NCI-H1048 (cell line): ENCODE data around the gene PANX2.
"Not testable (repeated sequence)": the region's sequence is repeated elsewhere in the genome, so short reads cannot be mapped to it uniquely, and the experiment has no call there.

ENCODE experiments used
- DNase-seq: peaks from one replicate; lab custom pipeline; 2025; lab: John Stamatoyannopoulos, UW

Gene PANX2

GRCh38 chr22:50199829-50200460 lies 29.4 kb downstream of the PANX2 start:
- DNase-seq = no peak

GRCh38 chr22:50200461-50201190 lies 30.1 kb downstream of the PANX2 start, which contains the start of gene SELENOO:
SELENOO (plus strand) TSS chr22:50201011; CDS start chr22:50201037, 26 bp downstream.
- peak; percentile 38 for DNase-seq

- no peak for DNase-seq
Measured at GRCh38 chr22:50201191-50202129, 30.9 kb downstream of the PANX2 start.

DNA sequence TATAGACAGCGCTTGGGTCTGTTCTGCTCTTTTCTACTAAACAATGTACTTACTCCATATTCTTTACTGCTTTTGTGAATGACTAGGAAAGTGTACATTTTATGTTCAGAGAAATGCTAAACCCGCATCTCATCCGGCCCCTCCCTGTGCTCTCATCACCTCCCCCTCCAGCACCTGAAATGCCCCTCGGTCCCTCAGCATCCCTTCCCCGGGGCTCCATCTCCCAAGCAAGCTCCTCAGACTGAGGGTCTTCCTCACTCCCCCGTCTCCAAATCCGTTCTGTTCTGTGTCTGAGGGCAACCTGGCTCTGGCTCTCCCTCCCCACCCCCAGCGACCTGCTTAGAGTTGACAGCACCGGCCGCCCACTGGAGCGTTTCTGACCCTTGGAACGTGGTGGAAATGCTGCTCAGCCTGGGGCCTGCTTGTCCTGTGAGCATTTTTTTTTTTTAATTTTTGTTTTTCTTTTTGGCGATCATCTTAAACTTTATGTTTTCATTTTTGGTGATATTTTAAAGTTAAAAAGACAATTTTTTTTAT lies 31.7 kb downstream of the PANX2 start:
- DNase-seq = no peak

GRCh38 chr22:50203288-50203687 lies 32.8 kb downstream of the PANX2 start:
- no peak for DNase-seq

DNA sequence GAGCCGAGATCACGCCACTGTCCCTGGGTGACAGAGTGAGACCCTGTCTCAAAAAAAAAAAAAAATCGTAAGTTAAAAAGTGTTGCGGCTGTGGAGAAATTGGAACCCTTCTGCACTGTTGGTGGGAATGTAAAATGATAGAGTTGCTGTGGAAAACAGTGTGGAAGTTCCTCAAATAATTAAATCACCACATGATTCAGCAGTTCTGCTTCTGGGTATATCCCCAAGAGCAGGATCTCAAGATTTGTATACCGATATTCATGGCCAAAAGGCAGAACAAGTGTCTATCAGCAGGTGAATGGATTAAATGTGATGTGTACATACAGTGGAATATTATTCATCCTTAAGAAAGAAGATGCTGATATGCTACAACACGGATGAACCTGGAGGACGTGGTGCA lies 34.0 kb downstream of the PANX2 start:
- DNase-seq = no peak

- not testable (repeated sequence) for DNase-seq
Measured at GRCh38 chr22:50204998-50205397, 34.5 kb downstream of the PANX2 start.

GRCh38 chr22:50205781-50206569 lies 35.4 kb downstream of the PANX2 start:
- no peak for DNase-seq

DNA sequence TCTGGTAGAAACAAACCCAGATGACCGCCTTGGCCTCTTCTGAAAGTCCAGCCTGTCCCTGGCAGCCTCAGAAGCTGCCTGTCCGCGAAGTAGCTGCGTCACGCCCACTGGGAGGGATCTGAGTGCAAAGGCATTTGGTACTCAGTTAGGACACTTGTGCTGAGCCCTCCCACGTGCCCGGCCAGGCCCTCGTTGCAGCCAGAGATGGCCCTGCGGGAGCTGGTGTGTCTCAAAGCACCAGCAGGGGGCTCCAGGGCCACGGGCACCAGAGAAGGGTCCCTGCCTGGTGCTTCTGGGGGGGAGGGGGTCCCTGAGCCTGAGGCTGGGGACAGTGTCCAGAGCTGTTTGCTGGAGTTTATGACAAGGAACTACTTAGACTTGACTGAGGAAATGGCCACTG lies 36.1 kb downstream of the PANX2 start:
- no peak for DNase-seq

- no peak for DNase-seq
Measured at GRCh38 chr22:50207383-50208140, 37.0 kb downstream of the PANX2 start.

- no peak for DNase-seq
Measured at GRCh38 chr22:50208430-50208938, 38.0 kb downstream of the PANX2 start.

DNA sequence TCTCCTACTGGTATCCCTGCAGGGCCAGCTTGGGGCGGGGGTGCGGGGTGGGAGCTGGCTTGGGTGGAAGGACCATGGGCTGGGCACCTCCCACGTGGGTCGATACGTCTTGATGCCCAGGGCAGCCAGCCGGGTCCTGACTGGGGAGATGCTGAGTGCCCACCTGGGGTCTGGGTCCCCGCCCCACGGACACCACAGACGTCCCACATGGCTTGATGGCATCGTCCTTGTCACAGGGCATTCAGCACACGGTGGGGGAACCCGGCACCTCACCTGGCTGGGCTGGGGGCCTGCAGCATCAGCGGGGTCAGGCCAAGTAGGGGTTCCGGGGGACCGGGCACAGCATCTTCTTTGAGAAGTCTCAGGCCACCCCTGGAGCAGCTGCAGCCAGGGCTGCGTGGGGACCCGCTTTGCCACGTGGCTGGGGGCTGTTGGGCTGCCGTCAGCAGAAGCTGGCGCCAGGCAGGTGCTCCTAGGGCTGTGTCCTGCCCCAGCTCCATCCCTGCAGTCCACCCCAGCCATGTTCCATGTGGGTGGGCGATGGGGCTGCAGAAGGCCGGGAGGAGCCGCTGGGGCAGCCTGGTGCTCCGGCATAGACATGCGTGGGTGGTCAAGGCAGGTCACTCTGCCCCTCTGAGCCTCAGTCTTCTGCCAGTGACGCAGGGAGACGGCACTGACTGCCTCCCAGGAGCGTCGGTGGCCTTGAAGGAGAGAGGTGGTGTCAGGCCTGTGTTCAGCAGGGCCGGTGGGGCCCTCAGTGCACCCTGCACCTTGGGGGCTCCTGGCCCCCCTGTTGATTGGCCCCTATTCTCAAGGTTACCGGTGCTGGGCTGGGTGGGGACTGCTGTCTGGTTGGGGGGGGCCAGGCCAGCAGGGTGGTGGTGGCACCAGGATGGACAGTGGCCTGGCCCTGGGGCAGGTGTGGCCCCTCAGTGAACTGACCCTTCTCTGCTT lies 38.7 kb downstream of the PANX2 start:
- no peak for DNase-seq

GRCh38 chr22:50209893-50210292 lies 39.4 kb downstream of the PANX2 start:
- DNase-seq = peak; percentile 24

GRCh38 chr22:50210378-50211139 lies 40.0 kb downstream of the PANX2 start:
- DNase-seq = no peak

DNA sequence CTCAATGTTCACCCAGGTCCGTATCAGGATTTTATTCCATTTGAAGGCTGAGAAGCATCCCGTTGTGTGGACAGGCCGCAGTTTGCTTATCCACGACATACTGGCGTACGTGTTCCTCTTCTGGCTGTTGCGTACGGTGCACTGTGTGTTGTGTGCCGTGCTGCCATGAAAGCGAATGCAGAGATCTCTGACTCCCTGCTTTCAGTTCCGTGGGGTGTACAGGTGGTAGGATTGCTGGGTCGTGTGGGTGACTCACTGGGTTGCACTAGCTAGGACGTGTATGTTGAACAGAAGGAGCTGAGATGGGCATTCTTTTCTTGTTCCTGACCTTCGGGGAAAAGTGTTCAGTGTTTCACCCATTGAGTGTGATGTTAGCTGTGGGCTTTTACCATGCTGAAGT lies 40.6 kb downstream of the PANX2 start:
- DNase-seq = no peak

DNA sequence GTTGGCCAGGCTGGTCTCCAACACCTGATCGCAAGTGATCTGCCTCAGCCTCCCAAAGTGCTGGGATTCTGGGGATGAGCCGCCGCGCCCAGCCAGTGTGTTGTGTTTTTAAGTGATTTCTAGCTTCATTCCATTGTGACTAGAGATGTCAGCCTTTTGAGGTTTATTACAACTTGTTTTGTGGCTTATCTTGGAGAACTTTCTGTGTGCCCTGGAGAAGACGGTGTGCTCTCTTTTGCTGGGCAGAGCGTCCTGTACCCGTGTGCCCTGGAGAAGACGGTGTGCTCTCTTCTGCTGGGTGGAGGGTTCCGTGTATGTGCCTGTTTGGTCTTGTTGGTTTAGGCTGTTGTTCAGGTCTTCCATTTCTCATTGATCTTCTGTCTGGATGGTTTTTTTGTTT lies 42.7 kb downstream of the PANX2 start:
- DNase-seq = no peak

DNA sequence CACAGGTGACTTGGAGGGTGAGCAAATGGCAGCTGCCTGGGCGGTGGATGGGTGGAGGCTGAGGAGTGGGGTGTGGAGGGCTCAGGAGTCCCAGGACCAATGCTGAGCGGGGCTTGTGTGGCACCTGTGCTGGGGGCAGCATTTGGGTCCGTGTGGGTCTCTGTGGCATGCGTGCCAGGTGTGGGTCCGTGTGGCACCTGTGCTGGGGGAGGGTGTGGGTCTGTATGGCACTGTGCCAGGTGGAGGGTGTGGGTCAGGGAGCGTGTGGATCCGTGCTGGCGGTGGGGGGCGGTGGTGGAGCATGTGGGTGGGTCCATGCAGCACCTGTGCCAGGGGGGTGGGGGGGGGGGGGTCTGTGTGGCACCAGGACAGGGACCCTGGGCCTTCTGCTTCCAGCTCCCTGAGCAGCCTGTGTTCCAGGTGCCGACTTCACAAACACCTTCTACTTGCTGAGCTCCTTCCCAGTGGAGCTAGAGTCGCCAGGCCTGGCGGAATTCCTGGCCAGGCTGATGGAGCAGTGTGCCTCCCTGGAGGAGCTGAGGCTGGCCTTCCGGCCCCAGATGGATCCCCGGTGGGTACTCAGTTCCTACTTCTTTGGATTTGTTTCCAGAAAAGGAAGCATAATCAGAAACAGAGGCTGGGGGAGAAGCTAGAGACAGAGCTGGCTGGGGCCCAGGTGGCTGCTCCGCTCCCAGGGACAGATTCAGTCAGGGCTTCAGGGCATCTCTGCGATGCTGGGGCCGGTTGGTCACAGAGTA lies 44.9 kb downstream of the PANX2 start:
- DNase-seq = no peak
